ENCODE data around the gene CEP44. TPM values are rescaled to one million over a fixed set of nuclear protein-coding genes. Genes with fewer than 3 reads are reported as not detected.

Gene CEP44
- polyA plus RNA-seq, 1 experiment: 7.4 TPM

DNA sequence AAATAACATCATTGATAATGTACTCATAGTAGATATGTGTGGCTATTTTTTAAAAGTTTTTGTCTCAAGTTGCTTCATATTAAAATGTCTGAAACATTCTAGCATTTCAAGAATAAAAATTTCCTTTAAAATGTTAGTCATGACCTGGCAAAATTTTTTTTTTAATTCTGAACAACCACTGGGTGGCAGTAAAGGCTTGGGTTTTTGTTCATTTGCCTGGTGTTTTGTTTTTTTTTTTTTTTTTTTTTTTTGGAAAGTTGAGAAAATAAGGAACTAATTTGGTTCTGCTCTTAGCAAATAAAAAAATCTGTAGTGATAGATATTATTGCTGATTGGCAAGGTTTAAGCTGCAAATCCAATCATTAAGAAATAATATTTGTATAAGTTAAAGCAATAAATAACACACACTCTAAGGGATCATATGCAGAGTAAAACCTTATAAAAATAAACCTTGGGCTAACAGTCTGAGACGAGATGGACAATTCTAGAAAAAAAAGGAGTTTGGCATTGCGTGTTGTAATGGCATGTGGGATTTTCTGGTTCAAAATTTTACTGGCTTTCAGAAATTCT is 81.4 kb downstream of the CEP44 start:
- Histone ChIP-seq H3K4me3 (ENCODE audit: low read depth, low read length) (no peak overlapping the region), H3K9me3 (ENCODE audit: control insufficient read depth, insufficient read depth, low read length) (no peaks in the 10 kb centered on the region), H3K27ac (ENCODE audit: low read depth, low read length) (no peak overlapping the region), H3K27me3 (ENCODE audit: control insufficient read depth, insufficient read depth, low read length) (no peaks in the 10 kb centered on the region)
- ChIA-PET CTCF (interaction anchor here (0.6 to 3.3 kb wide), 16 partner anchors 17 to 1968 kb away, joined by 3 to 23 read pairs (median 5); no protein-coding TSS in a partner anchor), POLR2A (no interaction called here)
- peak; percentile 6 for DNase-seq (ENCODE audit: low read depth, low spot score)
- TF ChIP-seq, protein P1, sequence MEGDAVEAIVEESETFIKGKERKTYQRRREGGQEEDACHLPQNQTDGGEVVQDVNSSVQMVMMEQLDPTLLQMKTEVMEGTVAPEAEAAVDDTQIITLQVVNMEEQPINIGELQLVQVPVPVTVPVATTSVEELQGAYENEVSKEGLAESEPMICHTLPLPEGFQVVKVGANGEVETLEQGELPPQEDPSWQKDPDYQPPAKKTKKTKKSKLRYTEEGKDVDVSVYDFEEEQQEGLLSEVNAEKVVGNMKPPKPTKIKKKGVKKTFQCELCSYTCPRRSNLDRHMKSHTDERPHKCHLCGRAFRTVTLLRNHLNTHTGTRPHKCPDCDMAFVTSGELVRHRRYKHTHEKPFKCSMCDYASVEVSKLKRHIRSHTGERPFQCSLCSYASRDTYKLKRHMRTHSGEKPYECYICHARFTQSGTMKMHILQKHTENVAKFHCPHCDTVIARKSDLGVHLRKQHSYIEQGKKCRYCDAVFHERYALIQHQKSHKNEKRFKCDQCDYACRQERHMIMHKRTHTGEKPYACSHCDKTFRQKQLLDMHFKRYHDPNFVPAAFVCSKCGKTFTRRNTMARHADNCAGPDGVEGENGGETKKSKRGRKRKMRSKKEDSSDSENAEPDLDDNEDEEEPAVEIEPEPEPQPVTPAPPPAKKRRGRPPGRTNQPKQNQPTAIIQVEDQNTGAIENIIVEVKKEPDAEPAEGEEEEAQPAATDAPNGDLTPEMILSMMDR (IDR thresholded peaks at IDR 0.05; ENCODE audit: low read depth, low read length): peak; percentile 50

DNA sequence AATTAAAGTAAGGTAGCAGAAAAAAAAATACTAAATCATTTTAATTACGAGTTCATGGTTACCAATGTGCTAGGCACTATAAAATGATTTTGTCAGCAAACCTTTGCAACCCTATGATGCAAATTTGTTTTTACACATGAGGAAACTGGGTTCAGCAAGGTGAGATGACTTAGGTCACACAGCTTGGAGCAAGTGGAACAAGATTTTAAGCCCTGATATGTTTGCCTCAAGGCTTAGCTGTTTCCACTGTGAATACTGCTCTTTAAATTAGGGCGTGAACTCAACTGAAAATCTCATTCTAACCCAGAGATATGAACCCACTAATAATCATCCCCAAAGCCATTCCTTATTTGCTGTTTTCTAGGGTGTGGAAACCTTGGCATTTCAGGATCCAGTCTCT is 86.3 kb downstream of the CEP44 start:
- Histone ChIP-seq H3K4me3 (ENCODE audit: low read depth, low read length) (no peak overlapping the region), H3K27me3 (ENCODE audit: control insufficient read depth, insufficient read depth, low read length) (no peaks in the 10 kb centered on the region), H3K9me3 (ENCODE audit: control insufficient read depth, insufficient read depth, low read length) (no peaks in the 10 kb centered on the region), H3K27ac (ENCODE audit: low read depth, low read length) (no peak overlapping the region)
- no peak for DNase-seq (ENCODE audit: low read depth, low spot score)
- POLR2A ChIA-PET: no interaction called here
- CTCF ChIA-PET: interaction anchor here (0.6 kb wide), 1 partner anchor 266 kb away, joined by 3 read pairs; no protein-coding TSS in a partner anchor
- TF ChIP-seq, protein P1 (IDR thresholded peaks at IDR 0.05; ENCODE audit: low read depth, low read length): no peak

DNA sequence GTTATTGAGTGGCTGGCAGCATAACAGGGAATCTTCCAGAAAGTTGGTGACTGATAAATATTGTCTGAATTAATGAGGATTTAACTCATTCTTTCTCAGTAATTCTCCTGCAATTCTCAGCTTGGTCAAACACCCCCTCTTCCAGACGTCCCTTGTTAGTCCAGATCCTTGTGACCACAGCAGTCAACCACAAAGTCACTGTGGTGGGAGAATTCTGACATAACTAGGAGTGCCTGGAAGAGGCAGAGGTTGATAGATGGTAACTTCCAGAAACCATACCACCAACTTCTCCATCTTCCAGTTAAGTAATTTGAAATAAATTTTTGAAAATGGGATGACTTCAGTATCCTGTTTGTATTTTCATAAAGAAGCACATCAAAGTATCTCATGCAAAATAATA is 90.1 kb downstream of the CEP44 start:
- POLR2A ChIA-PET: no interaction called here
- no peak overlapping the region for H3K4me3 ChIP-seq (ENCODE audit: low read depth, low read length)
- no peak for DNase-seq (ENCODE audit: low read depth, low spot score)
- no peaks in the 10 kb centered on the region for H3K9me3 ChIP-seq (ENCODE audit: control insufficient read depth, insufficient read depth, low read length)
- TF ChIP-seq, protein P1 (IDR thresholded peaks at IDR 0.05; ENCODE audit: low read depth, low read length): no peak
- no peak overlapping the region for H3K27ac ChIP-seq (ENCODE audit: low read depth, low read length)
- CTCF ChIA-PET: no interaction called here
- no peaks in the 10 kb centered on the region for H3K27me3 ChIP-seq (ENCODE audit: control insufficient read depth, insufficient read depth, low read length)

DNA sequence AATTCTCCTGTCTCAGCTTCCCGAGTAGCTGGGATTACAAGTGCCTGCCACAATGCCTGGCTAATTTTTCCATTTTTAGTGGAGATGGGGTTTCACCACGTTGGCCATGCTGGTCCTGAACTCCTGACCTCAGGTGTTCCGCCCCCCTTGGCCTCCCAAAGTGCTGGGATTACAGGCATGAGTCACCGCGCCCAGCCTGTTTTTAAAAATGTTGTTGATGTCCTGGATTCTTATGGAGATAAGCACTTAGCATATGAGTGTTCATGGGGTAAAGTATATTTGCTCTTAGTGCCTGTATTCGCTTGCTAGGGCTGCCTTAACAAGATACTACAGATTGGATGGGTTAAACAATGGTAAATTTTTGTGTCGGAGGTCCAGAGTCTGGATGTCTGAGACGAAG is 91.7 kb downstream of the CEP44 start:
- no peaks in the 10 kb centered on the region for H3K9me3 ChIP-seq (ENCODE audit: control insufficient read depth, insufficient read depth, low read length)
- no peaks in the 10 kb centered on the region for H3K27me3 ChIP-seq (ENCODE audit: control insufficient read depth, insufficient read depth, low read length)
- no peak for DNase-seq (ENCODE audit: low read depth, low spot score)
- CTCF ChIA-PET: no interaction called here
- H3K4me3 ChIP-seq (ENCODE audit: low read depth, low read length): no peak overlapping the region
- H3K27ac ChIP-seq (ENCODE audit: low read depth, low read length): no peak overlapping the region
- POLR2A ChIA-PET: no interaction called here
- TF ChIP-seq, protein P1 (IDR thresholded peaks at IDR 0.05; ENCODE audit: low read depth, low read length): no peak

DNA sequence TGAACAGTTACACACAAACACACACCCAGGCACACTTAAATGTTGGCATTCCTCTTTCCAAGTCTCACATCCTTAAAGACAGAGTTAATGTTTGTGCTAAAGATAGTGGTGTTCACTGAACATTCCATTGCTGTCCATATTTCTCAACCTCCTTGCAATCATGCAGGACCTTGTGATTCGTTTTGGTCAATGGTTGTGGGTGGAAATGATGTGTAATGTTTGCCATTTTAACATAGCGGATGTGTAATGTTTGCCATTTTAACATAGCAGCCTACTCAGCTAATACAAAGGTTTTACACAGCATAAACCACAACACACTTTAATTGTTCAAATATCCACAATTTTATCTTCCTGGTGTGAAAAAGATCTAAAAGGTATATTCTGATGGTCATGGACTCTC is 93.9 kb downstream of the CEP44 start:
- Histone ChIP-seq H3K4me3 (ENCODE audit: low read depth, low read length) (no peak overlapping the region), H3K9me3 (ENCODE audit: control insufficient read depth, insufficient read depth, low read length) (no peaks in the 10 kb centered on the region), H3K27ac (ENCODE audit: low read depth, low read length) (no peak overlapping the region), H3K27me3 (ENCODE audit: control insufficient read depth, insufficient read depth, low read length) (no peaks in the 10 kb centered on the region)
- TF ChIP-seq, protein P1 (IDR thresholded peaks at IDR 0.05; ENCODE audit: low read depth, low read length): no peak
- no peak for DNase-seq (ENCODE audit: low read depth, low spot score)
- POLR2A ChIA-PET: no interaction called here
- CTCF ChIA-PET: no interaction called here

All from AG04450 (cell line).